ENCODE data around the gene RTKN. TPM values are rescaled to one million over a fixed set of nuclear protein-coding genes. Genes with fewer than 3 reads are reported as not detected.

RTKN gene
- total RNA-seq, 4 donors from 2014 or later = 2.2 to 17.6 (median 5.9) TPM

- Histone ChIP-seq H3K27me3 (peaks cover 20 to 37% (median 29%) of the 10 kb centered on the region in 3 donors), H3K4me3 (no peak overlapping the region), H3K9me3 (no peaks in the 10 kb centered on the region), H3K4me1 (peaks cover 5 to 18% of the 10 kb centered on the region in 2 donors), H3K36me3 (no peaks in the 10 kb centered on the region), H3K27ac (no peak overlapping the region)
- intact Hi-C loops (cut with DNase I; ENCODE audit: low total_unique reads) (no loop called here), in situ Hi-C loops (cut with MboI; ENCODE audit: low sequenced_read_pairs in 4 of 4) (no loop called here)
- ATAC-seq (no peak), DNase-seq (no peak)
- no peak for TF ChIP-seq POLR2A (IDR thresholded peaks at IDR 0.05)
- TF ChIP-seq CTCF (IDR thresholded peaks at IDR 0.05 in 4 of 5, conservative IDR thresholded peaks at IDR 0.05 in 1 of 5) = no peak
Observed at GRCh38 chr2:74416778-74417177, 25.0 kb downstream of the RTKN start.

DNA sequence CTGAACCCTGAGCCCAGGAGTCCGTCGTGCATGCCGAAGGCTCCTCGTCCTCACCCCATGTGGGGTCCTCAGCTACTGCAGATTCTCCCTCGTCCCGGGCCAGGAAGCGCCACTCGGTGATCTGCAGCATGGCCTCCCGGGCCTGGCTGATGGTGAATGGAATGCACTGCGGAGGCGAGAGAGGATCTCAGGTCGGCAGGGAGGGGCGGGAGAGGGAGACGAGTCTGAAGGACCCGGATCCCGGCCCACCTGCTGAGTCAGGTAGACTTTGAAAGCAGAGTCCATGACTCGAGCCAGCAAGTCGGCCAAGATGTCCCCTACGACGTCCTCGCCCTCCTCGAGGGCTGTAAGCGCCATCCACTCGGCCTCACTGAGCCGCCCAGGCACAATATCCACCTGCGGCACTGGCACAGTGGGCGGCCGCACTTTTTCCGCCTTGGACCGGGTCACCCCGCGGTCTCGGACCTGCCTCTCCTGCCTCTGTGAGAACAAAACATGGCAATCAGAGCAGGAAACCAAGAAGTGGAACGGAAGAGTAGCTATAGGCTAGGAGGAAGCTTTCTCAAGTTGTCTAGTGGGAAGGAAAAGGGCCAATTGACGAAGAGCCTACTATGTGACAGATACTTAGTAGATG lies 25.9 kb downstream of the RTKN start:
- in situ Hi-C loops (cut with MboI; ENCODE audit: low sequenced_read_pairs in 4 of 4) = no loop called here
- Histone ChIP-seq H3K4me1 (peaks cover 4 to 14% of the 10 kb centered on the region in 2 donors), H3K27me3 (peaks cover 13 to 30% (median 22%) of the 10 kb centered on the region in 3 donors), H3K27ac (peak overlapping the region in 1 of 4 donors; percentile 33), H3K9me3 (no peaks in the 10 kb centered on the region), H3K36me3 (no peaks in the 10 kb centered on the region), H3K4me3 (peak overlapping the region; percentile 40 to 70 (median 58))
- intact Hi-C loops (cut with DNase I; ENCODE audit: low total_unique reads) = no loop called here
- ATAC-seq (no peak), DNase-seq (no peak)
- TF ChIP-seq CTCF (IDR thresholded peaks at IDR 0.05 in 4 of 5, conservative IDR thresholded peaks at IDR 0.05 in 1 of 5) (no peak), POLR2A (IDR thresholded peaks at IDR 0.05) (no peak)

GRCh38 chr2:74414881-74415761 lies 26.6 kb downstream of the RTKN start:
- Histone ChIP-seq H3K4me3 (peak overlapping the region; percentile 40 to 70 (median 58)), H3K36me3 (no peaks in the 10 kb centered on the region), H3K4me1 (peaks cover 4 to 14% of the 10 kb centered on the region in 2 donors), H3K27me3 (peaks cover 11 to 22% (median 19%) of the 10 kb centered on the region in 3 donors), H3K9me3 (no peaks in the 10 kb centered on the region), H3K27ac (peak overlapping the region; percentile 1 to 57 (median 41))
- intact Hi-C loops (cut with DNase I; ENCODE audit: low total_unique reads) (no loop called here), in situ Hi-C loops (cut with MboI; ENCODE audit: low sequenced_read_pairs in 4 of 4) (no loop called here)
- TF ChIP-seq POLR2A (IDR thresholded peaks at IDR 0.05) (no peak), CTCF (IDR thresholded peaks at IDR 0.05 in 4 of 5, conservative IDR thresholded peaks at IDR 0.05 in 1 of 5) (peak in 2 of 5 experiments; percentile 38 to 48)
- ATAC-seq (peak; percentile 54 to 61), DNase-seq (no peak)

GRCh38 chr2:74414441-74414840 lies 27.3 kb downstream of the RTKN start:
- in situ Hi-C loops (cut with MboI; ENCODE audit: low sequenced_read_pairs in 4 of 4) (no loop called here), intact Hi-C loops (cut with DNase I; ENCODE audit: low total_unique reads) (no loop called here)
- H3K4me1 ChIP-seq = peaks cover 4 to 14% of the 10 kb centered on the region in 2 donors
- H3K36me3 ChIP-seq = no peaks in the 10 kb centered on the region
- TF ChIP-seq CTCF (IDR thresholded peaks at IDR 0.05 in 4 of 5, conservative IDR thresholded peaks at IDR 0.05 in 1 of 5) = no peak
- TF ChIP-seq POLR2A (IDR thresholded peaks at IDR 0.05) = no peak
- H3K9me3 ChIP-seq = no peaks in the 10 kb centered on the region
- H3K27me3 ChIP-seq = peaks cover 11 to 22% (median 19%) of the 10 kb centered on the region in 3 donors
- H3K4me3 ChIP-seq = peak overlapping the region; percentile 40 to 70 (median 58)
- DNase-seq = no peak
- no peak for ATAC-seq
- peak overlapping the region in 3 of 4 donors; percentile 33 to 57 (median 49) for H3K27ac ChIP-seq
